ENCODE data around the gene MFAP3.

DNA sequence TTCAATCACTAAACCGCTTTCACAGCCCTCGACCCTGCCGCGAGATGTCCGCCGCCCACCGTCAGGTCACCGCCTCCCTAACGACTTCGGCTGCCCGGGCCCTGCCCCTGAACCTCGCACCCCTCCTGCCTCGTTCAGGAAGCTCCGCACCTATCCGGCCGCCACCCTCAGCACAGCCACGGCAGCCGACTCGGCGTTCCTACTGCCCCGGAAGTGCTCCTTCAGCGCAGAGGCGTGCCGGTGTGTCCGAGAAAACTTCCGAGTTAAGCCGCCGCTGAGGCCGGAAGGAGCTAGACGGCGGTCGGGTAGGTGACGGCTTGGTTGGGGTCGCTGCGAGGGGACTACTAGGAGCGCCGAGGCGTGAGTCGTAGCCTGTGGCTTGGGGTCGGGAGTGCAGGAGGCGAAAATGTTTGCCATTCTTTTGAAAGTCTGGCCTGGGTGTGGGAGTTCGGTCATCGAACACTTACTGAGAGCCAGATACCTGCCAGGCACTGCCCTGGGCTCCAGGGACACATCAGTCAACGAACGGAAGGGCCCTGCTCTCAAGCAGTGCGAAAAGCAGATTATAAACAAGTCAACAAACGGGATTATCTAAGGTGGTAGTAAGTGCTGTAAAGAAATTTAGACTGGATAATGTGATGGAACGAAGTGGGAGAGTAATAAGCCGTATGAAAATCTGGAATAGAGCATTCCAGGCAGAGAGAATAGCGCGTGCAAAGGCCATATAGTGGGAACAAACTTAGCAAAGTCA is at the start of gene MFAP3, which contains the start of gene FAM114A2:
- TF ChIP-seq, protein P1, sequence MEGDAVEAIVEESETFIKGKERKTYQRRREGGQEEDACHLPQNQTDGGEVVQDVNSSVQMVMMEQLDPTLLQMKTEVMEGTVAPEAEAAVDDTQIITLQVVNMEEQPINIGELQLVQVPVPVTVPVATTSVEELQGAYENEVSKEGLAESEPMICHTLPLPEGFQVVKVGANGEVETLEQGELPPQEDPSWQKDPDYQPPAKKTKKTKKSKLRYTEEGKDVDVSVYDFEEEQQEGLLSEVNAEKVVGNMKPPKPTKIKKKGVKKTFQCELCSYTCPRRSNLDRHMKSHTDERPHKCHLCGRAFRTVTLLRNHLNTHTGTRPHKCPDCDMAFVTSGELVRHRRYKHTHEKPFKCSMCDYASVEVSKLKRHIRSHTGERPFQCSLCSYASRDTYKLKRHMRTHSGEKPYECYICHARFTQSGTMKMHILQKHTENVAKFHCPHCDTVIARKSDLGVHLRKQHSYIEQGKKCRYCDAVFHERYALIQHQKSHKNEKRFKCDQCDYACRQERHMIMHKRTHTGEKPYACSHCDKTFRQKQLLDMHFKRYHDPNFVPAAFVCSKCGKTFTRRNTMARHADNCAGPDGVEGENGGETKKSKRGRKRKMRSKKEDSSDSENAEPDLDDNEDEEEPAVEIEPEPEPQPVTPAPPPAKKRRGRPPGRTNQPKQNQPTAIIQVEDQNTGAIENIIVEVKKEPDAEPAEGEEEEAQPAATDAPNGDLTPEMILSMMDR (IDR thresholded peaks at IDR 0.05): no peak
- TF ChIP-seq POLR2AphosphoS5 (IDR thresholded peaks at IDR 0.05) (peak; percentile 91 to 96 (median 95)), EP300 (IDR thresholded peaks at IDR 0.05) (no peak)
